Mesendoderm (in vitro differentiated cells): ENCODE data around the gene EFNA2.

Experiments used
- DNase-seq: peaks from one replicate; pipeline ENCODE4 v3.0.0; 2013
- H2AK5ac ChIP-seq: 2 replicates; pipeline ENCODE4 v1.6.1; 2013; ENCODE audit warnings: low read length, inconsistent platforms
- H2BK120ac ChIP-seq: 2 replicates; pipeline ENCODE4 v1.6.1; 2013; ENCODE audit warnings: low read depth, mild to moderate bottlenecking, low read length, moderate library complexity, mixed read lengths
- H2BK15ac ChIP-seq: replicated peaks from 2 replicates; pipeline ENCODE4 v1.6.1; 2013; ENCODE audit warnings: low read depth, mild to moderate bottlenecking, moderate library complexity
- H2BK5ac ChIP-seq: 2 replicates; pipeline ENCODE4 v1.6.1; 2013; ENCODE audit warnings: low read length, inconsistent platforms
- H3K18ac ChIP-seq: 2 replicates; pipeline ENCODE4 v1.6.1; 2013; ENCODE audit warnings: mild to moderate bottlenecking, low read length, mixed read lengths
- H3K23ac ChIP-seq: one replicate; pipeline ENCODE4 v1.6.1; 2013; ENCODE audit warnings: low read length
- H3K27ac ChIP-seq: 2 replicates; pipeline ENCODE4 v1.5.1; 2013; ENCODE audit warnings: low read depth, mild to moderate bottlenecking, inconsistent platforms, low read length, moderate library complexity
- H3K27me3 ChIP-seq: 2 replicates; pipeline ENCODE4 v1.6.1; 2013; ENCODE audit warnings: low read length, control low read depth, mild to moderate bottlenecking, inconsistent platforms; ENCODE audit not compliant: insufficient read depth, poor library complexity
- H3K36me3 ChIP-seq: 2 replicates; pipeline ENCODE4 v1.6.1; 2013; ENCODE audit warnings: low read length, inconsistent platforms; ENCODE audit not compliant: control insufficient read depth, insufficient read depth
- H3K4ac ChIP-seq: one replicate; pipeline ENCODE4 v1.6.1; 2013; ENCODE audit warnings: low read depth, mild to moderate bottlenecking, low read length, moderate library complexity
- H3K4me1 ChIP-seq: 2 replicates; pipeline ENCODE4 v1.6.1; 2013; ENCODE audit warnings: low read depth, low read length, inconsistent platforms; ENCODE audit not compliant: control insufficient read depth
- H3K4me2 ChIP-seq: 2 replicates; pipeline ENCODE4 v1.6.1; 2013; ENCODE audit warnings: low read length
- H3K4me3 ChIP-seq: 2 replicates; pipeline ENCODE4 v1.5.1; 2013; ENCODE audit warnings: mild to moderate bottlenecking, low read length
- H3K56ac ChIP-seq: one replicate; pipeline ENCODE4 v1.6.1; 2013; ENCODE audit warnings: low read length
- H3K79me1 ChIP-seq: 2 replicates; pipeline ENCODE4 v1.6.1; 2013; ENCODE audit warnings: low read length, inconsistent platforms
- H3K79me2 ChIP-seq: 2 replicates; pipeline ENCODE4 v1.6.1; 2013; ENCODE audit warnings: mild to moderate bottlenecking, low read length; ENCODE audit not compliant: control insufficient read depth, insufficient read depth
- H3K9ac ChIP-seq: 2 replicates; pipeline ENCODE4 v1.6.1; 2013; ENCODE audit warnings: low read length, inconsistent platforms
- H4K5ac ChIP-seq: one replicate; pipeline ENCODE4 v1.6.1; 2013; ENCODE audit warnings: low read length
- H4K8ac ChIP-seq: one replicate; pipeline ENCODE4 v1.6.1; 2013; ENCODE audit warnings: low read depth, mild to moderate bottlenecking, control low read depth, low read length, moderate library complexity
- WGBS: extraction: QIAGEN DNeasy Blood & Tissue Kit; methylation state at CpG from one replicate; pipeline ENCODE4 v1.1.7; 2013; ENCODE audit warnings: low lambda C conversion rate, missing lambda C conversion rate; ENCODE audit not compliant: insufficient coverage; ENCODE audit errors: extremely low coverage; 5-methylcytosine and 5-hydroxymethylcytosine counted together

EFNA2 gene

GRCh38 chr19:1293782-1294604 is 8.3 kb downstream of the EFNA2 start:
- Histone ChIP-seq H3K27ac (no peak overlapping the region), H3K4me3 (no peak overlapping the region), H3K4ac (no peak overlapping the region), H3K27me3 (no peaks in the 10 kb centered on the region), H2BK120ac (no peak overlapping the region), H2BK5ac (no peak overlapping the region), H3K4me2 (no peak overlapping the region), H3K79me2 (no peaks in the 10 kb centered on the region), H2BK15ac (no peak overlapping the region), H3K9ac (no peak overlapping the region), H3K36me3 (no peaks in the 10 kb centered on the region), H3K79me1 (no peaks in the 10 kb centered on the region), H2AK5ac (no peak overlapping the region), H3K4me1 (no peaks in the 10 kb centered on the region), H3K56ac (no peak overlapping the region), H4K8ac (no peak overlapping the region), H3K18ac (no peak overlapping the region), H4K5ac (no peak overlapping the region), H3K23ac (no peak overlapping the region)
- DNase-seq: no peak
- no CpG with 5 or more reads among the region's 35 CpGs for WGBS

GRCh38 chr19:1294688-1295087 is 9.0 kb downstream of the EFNA2 start:
- no CpG with 5 or more reads among the region's 14 CpGs for WGBS
- H3K36me3 ChIP-seq: no peaks in the 10 kb centered on the region
- H3K4me1 ChIP-seq: no peaks in the 10 kb centered on the region
- H3K79me1 ChIP-seq: no peaks in the 10 kb centered on the region
- no peak overlapping the region for H3K4me2 ChIP-seq
- H4K5ac ChIP-seq: no peak overlapping the region
- H3K56ac ChIP-seq: no peak overlapping the region
- H3K4ac ChIP-seq: no peak overlapping the region
- DNase-seq: no peak
- H3K9ac ChIP-seq: no peak overlapping the region
- no peak overlapping the region for H3K23ac ChIP-seq
- no peak overlapping the region for H4K8ac ChIP-seq
- no peak overlapping the region for H2BK5ac ChIP-seq
- H3K79me2 ChIP-seq: no peaks in the 10 kb centered on the region
- H3K27ac ChIP-seq: no peak overlapping the region
- H3K27me3 ChIP-seq: no peaks in the 10 kb centered on the region
- no peak overlapping the region for H3K4me3 ChIP-seq
- no peak overlapping the region for H2BK15ac ChIP-seq
- H2AK5ac ChIP-seq: no peak overlapping the region
- H3K18ac ChIP-seq: no peak overlapping the region
- H2BK120ac ChIP-seq: no peak overlapping the region

DNA sequence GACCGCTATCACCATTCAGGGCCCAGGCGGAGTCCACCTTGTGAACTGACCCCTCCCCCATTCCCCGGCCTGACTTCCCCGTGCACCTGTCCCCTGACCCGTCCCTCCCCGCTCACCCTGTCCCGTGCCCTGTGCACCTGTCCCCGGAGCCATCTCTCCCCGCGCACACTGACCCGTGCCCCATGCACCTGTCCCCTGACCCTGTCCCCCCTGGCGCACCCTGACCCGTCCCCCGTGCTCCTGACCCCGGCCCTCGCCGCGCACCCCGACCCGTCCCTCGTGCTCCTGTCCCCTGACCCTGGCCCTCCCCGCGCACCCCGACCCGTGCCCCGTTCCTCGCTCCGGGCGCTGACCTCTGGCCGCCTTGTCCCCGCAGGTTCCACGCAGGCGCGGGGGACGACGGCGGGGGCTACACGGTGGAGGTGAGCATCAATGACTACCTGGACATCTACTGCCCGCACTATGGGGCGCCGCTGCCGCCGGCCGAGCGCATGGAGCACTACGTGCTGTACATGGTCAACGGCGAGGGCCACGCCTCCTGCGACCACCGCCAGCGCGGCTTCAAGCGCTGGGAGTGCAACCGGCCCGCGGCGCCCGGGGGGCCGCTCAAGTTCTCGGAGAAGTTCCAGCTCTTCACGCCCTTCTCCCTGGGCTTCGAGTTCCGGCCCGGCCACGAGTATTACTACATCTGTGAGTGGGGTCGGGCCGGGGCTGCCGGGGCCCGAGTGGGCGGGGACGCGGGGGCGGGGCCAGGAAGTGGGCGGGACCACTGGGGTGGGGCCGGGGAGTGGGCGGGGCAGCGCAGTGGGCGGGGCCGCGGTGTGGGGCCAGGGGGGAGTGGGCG is 9.7 kb downstream of the EFNA2 start:
- H3K27ac ChIP-seq: no peak overlapping the region
- H3K36me3 ChIP-seq: no peaks in the 10 kb centered on the region
- H3K4me1 ChIP-seq: no peaks in the 10 kb centered on the region
- no peaks in the 10 kb centered on the region for H3K79me1 ChIP-seq
- H3K4ac ChIP-seq: no peak overlapping the region
- no peak overlapping the region for H3K56ac ChIP-seq
- no peaks in the 10 kb centered on the region for H3K27me3 ChIP-seq
- no peak overlapping the region for H3K9ac ChIP-seq
- no peak for DNase-seq
- no peaks in the 10 kb centered on the region for H3K79me2 ChIP-seq
- H2BK120ac ChIP-seq: no peak overlapping the region
- H3K23ac ChIP-seq: no peak overlapping the region
- no peak overlapping the region for H3K18ac ChIP-seq
- no peak overlapping the region for H4K8ac ChIP-seq
- H2AK5ac ChIP-seq: no peak overlapping the region
- H2BK5ac ChIP-seq: no peak overlapping the region
- no peak overlapping the region for H4K5ac ChIP-seq
- WGBS: no CpG with 5 or more reads among the region's 82 CpGs
- no peak overlapping the region for H2BK15ac ChIP-seq
- no peak overlapping the region for H3K4me2 ChIP-seq
- no peak overlapping the region for H3K4me3 ChIP-seq

GRCh38 chr19:1296078-1296477 is 10.4 kb downstream of the EFNA2 start:
- H3K4me3 ChIP-seq: no peak overlapping the region
- no peak overlapping the region for H3K23ac ChIP-seq
- no peak overlapping the region for H3K4ac ChIP-seq
- no peak overlapping the region for H2BK120ac ChIP-seq
- no CpG with 5 or more reads among the region's 13 CpGs for WGBS
- no peak for DNase-seq
- no peak overlapping the region for H4K5ac ChIP-seq
- H2AK5ac ChIP-seq: no peak overlapping the region
- no peak overlapping the region for H3K56ac ChIP-seq
- H3K18ac ChIP-seq: no peak overlapping the region
- H3K27ac ChIP-seq: no peak overlapping the region
- H2BK5ac ChIP-seq: no peak overlapping the region
- no peaks in the 10 kb centered on the region for H3K79me1 ChIP-seq
- H3K36me3 ChIP-seq: no peaks in the 10 kb centered on the region
- H3K79me2 ChIP-seq: no peaks in the 10 kb centered on the region
- H2BK15ac ChIP-seq: no peak overlapping the region
- no peak overlapping the region for H4K8ac ChIP-seq
- no peaks in the 10 kb centered on the region for H3K27me3 ChIP-seq
- H3K4me1 ChIP-seq: no peaks in the 10 kb centered on the region
- H3K9ac ChIP-seq: no peak overlapping the region
- H3K4me2 ChIP-seq: no peak overlapping the region

DNA sequence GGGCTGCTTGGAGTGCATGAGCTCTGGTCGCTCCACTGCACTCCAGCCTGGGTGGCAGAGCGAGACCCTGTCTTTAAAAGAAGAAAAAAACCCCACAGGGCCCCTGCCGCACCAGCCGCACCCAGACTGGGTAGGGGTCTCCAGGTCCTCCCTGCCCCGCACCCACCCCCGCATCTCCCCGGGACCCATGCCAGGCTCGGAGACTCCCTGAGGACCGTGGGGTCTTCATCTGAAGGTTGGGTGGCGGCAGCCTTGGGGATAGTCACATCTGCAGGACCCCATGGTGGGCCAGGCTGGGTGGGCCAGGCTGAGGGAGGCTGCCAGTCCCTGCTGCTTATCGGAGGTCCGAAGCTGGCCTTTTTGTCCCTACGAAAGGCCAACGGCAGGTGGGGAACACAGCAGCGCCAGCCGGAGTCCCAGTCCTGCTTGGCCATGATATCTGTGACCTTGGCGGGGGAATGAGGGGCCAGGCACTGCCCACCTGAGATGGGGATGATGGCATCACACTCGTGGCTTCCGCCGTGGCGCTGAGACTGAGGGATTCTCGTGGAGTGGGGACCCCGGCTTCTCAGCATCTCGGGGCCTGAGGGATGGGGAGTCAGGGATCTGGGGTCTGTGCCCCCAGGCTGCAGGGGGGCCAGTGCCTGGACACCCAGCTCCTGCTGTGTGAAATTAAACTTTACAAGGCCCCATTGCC is 11.1 kb downstream of the EFNA2 start:
- H3K18ac ChIP-seq: no peak overlapping the region
- H3K56ac ChIP-seq: no peak overlapping the region
- no peak overlapping the region for H2BK5ac ChIP-seq
- H3K27ac ChIP-seq: no peak overlapping the region
- H3K23ac ChIP-seq: no peak overlapping the region
- WGBS: no CpG with 5 or more reads among the region's 24 CpGs
- H3K4me2 ChIP-seq: no peak overlapping the region
- H4K8ac ChIP-seq: no peak overlapping the region
- no peak overlapping the region for H3K9ac ChIP-seq
- H3K27me3 ChIP-seq: no peaks in the 10 kb centered on the region
- H3K79me2 ChIP-seq: no peaks in the 10 kb centered on the region
- no peak overlapping the region for H2BK15ac ChIP-seq
- DNase-seq: no peak
- H3K4me3 ChIP-seq: no peak overlapping the region
- H3K36me3 ChIP-seq: no peaks in the 10 kb centered on the region
- no peak overlapping the region for H2BK120ac ChIP-seq
- H2AK5ac ChIP-seq: no peak overlapping the region
- H4K5ac ChIP-seq: no peak overlapping the region
- no peak overlapping the region for H3K4ac ChIP-seq
- H3K4me1 ChIP-seq: no peaks in the 10 kb centered on the region
- no peaks in the 10 kb centered on the region for H3K79me1 ChIP-seq
